Measurements from ENCODE around the gene RNF181.

DNA sequence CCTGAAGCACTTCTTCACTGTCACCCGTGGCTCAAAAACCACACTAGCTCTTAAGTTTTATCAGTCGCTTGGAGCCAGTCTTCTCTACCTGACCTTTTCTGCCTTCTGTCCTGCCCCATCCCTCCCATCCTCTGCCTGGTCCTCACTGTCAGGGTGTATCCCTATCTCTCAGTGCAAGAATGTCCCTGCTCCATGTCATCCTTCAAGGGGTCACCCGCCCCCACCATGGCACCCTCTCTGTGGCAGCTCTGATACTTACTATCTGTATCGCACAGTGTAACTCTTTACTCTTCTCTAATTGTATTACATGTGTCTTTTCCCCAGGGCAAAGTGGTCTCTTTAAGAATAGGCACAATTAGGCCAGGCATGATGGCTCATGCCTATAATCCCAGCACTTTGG is 6.9 kb upstream of the RNF181 start:
- no peak for TF ChIP-seq POLR2AphosphoS5 (IDR thresholded peaks at IDR 0.05; ENCODE audit: low read depth, low read length)
- TF ChIP-seq, protein P1, sequence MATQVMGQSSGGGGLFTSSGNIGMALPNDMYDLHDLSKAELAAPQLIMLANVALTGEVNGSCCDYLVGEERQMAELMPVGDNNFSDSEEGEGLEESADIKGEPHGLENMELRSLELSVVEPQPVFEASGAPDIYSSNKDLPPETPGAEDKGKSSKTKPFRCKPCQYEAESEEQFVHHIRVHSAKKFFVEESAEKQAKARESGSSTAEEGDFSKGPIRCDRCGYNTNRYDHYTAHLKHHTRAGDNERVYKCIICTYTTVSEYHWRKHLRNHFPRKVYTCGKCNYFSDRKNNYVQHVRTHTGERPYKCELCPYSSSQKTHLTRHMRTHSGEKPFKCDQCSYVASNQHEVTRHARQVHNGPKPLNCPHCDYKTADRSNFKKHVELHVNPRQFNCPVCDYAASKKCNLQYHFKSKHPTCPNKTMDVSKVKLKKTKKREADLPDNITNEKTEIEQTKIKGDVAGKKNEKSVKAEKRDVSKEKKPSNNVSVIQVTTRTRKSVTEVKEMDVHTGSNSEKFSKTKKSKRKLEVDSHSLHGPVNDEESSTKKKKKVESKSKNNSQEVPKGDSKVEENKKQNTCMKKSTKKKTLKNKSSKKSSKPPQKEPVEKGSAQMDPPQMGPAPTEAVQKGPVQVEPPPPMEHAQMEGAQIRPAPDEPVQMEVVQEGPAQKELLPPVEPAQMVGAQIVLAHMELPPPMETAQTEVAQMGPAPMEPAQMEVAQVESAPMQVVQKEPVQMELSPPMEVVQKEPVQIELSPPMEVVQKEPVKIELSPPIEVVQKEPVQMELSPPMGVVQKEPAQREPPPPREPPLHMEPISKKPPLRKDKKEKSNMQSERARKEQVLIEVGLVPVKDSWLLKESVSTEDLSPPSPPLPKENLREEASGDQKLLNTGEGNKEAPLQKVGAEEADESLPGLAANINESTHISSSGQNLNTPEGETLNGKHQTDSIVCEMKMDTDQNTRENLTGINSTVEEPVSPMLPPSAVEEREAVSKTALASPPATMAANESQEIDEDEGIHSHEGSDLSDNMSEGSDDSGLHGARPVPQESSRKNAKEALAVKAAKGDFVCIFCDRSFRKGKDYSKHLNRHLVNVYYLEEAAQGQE (IDR thresholded peaks at IDR 0.05; ENCODE audit: insufficient read depth in 1 of 2, low read depth in 2 of 2, low read length in 2 of 2) = no peak

All from PFSK-1 (cell line).